T-cell (primary cell): Measurements from ENCODE around the gene ADAMTS12. TPM values are rescaled to one million over a fixed set of nuclear protein-coding genes. Genes with fewer than 3 reads are reported as not detected.

Experiments used
- ATAC-seq, 4 experiments: fragments of 200-7000 bp in 3 of 4; fragments of 150-1000 bp in 1 of 4; cut with Tn5 transposase; replicated peaks in 1 of 4; 1 replicate in 3 of 4; 2 replicates in 1 of 4; pipeline ENCODE4 v1.10.0; 2021; ENCODE audit warnings: moderate library complexity in 3 of 4, mild to moderate bottlenecking in 2 of 4, moderate number of reproducible peaks in 1 of 4
- CTCF ChIA-PET, 2 donors: fragments of 300-600 bp; sonication (Branson Sonifier 250); formaldehyde crosslinking; loops; one replicate each; lab custom pipeline; 2022; ENCODE audit warnings: antibody characterized with exemption in 2 of 2; lab: Charles Lee
- POLR2A ChIA-PET, 2 donors: fragments of 300-600 bp; sonication (Branson Sonifier 250); formaldehyde crosslinking; loops; one replicate each; lab custom pipeline; 2022; ENCODE audit warnings: antibody characterized with exemption in 2 of 2; lab: Charles Lee
- DNase-seq, 35 experiments: peaks; one replicate each; pipeline versions ENCODE4 v3.0.0 to v3.0.0-alpha.2; 2013 to 2023
- H3K27ac ChIP-seq: one replicate; pipeline ENCODE4 v1.5.1; 2013; ENCODE audit warnings: low read length
- H3K27me3 ChIP-seq, 2 experiments: replicated peaks in 1 of 2; 1 replicate in 1 of 2; 2 replicates in 1 of 2; pipeline versions ENCODE4 v1.6.1 to v1.7.0; 2013; ENCODE audit warnings: low read length in 1 of 2, mixed read lengths in 1 of 2; ENCODE audit not compliant: control insufficient read depth in 2 of 2, insufficient read depth in 2 of 2; ENCODE audit errors: extremely low read depth in 1 of 2
- H3K36me3 ChIP-seq, 2 donors: 1 replicate in 1 of 2; 2 replicates in 1 of 2; pipeline versions ENCODE4 v1.6.1 to v1.7.0; 2013; ENCODE audit warnings: low read length in 1 of 2; ENCODE audit not compliant: control insufficient read depth in 2 of 2, insufficient read depth in 1 of 2; ENCODE audit errors: extremely low read depth in 1 of 2
- H3K4me1 ChIP-seq, 2 experiments: 1 replicate in 1 of 2; 2 replicates in 1 of 2; pipeline versions ENCODE4 v1.6.1 to v1.7.0; 2013; ENCODE audit warnings: low read length in 2 of 2, mixed read lengths in 1 of 2; ENCODE audit not compliant: insufficient read depth in 2 of 2, control insufficient read depth in 1 of 2; ENCODE audit errors: extremely low read depth in 1 of 2
- H3K4me3 ChIP-seq, 2 donors: 1 replicate in 1 of 2; 2 replicates in 1 of 2; pipeline versions ENCODE4 v1.5.1 to v1.7.0; 2013; ENCODE audit warnings: mild to moderate bottlenecking in 2 of 2, low read length in 1 of 2, moderate library complexity in 1 of 2; ENCODE audit not compliant: control insufficient read depth in 1 of 2; ENCODE audit errors: extremely low read depth in 1 of 2
- H3K9me3 ChIP-seq: 2 replicates; pipeline ENCODE4 v1.7.0; 2013
- H3K27ac Mint-ChIP-seq, 2 donors: one replicate each; pipeline ENCODE4 v1.8.0; 2020 to 2021; ENCODE audit warnings: mild to moderate bottlenecking in 2 of 2, mixed read lengths in 2 of 2
- H3K27me3 Mint-ChIP-seq, 2 donors: one replicate each; pipeline ENCODE4 v1.8.0; 2021 to 2022; ENCODE audit warnings: mixed read lengths in 2 of 2
- H3K36me3 Mint-ChIP-seq: one replicate; pipeline ENCODE4 v1.8.0; 2021; ENCODE audit warnings: mixed read lengths
- H3K4me1 Mint-ChIP-seq, 3 donors: one replicate each; pipeline ENCODE4 v1.8.0; 2020 to 2022; ENCODE audit warnings: mixed read lengths in 3 of 3, mild to moderate bottlenecking in 1 of 3
- H3K4me3 Mint-ChIP-seq, 3 donors: one replicate each; pipeline ENCODE4 v1.8.0; 2020 to 2022; ENCODE audit warnings: mild to moderate bottlenecking in 3 of 3, mixed read lengths in 3 of 3, moderate library complexity in 3 of 3
- H3K9me3 Mint-ChIP-seq, 3 donors: one replicate each; pipeline ENCODE4 v1.8.0; 2020 to 2022; ENCODE audit warnings: mixed read lengths in 3 of 3
- WGBS: methylation state at CpG from one replicate; pipeline ENCODE4 v1.1.5; 2013; ENCODE audit warnings: missing lambda C conversion rate; ENCODE audit not compliant: insufficient coverage; 5-methylcytosine and 5-hydroxymethylcytosine counted together
- total RNA-seq, 35 experiments: library from RNA in 6 of 35; stranded (reverse) in 6 of 35; fragments of 120-200 nt in 1 of 35; gene quantifications; one replicate each; pipeline versions ENCODE4 v1.2.1 to v1.2.4 and lab custom pipeline; 2013 to 2026

ADAMTS12 gene
- total RNA-seq, 5 donors from 2014 or later (not counting 1 experiment from before 2014, with no cell fraction given), result 0.03 TPM; not detected in 4

GRCh38 chr5:33474931-33475499 is 416.8 kb downstream of the ADAMTS12 start:
- CTCF ChIA-PET, result no interaction called here
- no peak overlapping the region for H3K27ac ChIP-seq
- no peak overlapping the region for H3K4me3 ChIP-seq
- peaks cover 64% of the 10 kb centered on the region for H3K36me3 Mint-ChIP-seq
- ATAC-seq (no peak), DNase-seq (no peak)
- no peak overlapping the region for H3K27ac Mint-ChIP-seq
- POLR2A ChIA-PET, result no interaction called here
- H3K36me3 ChIP-seq, result peaks cover 11 to 30% of the 10 kb centered on the region in 2 donors
- no peaks in the 10 kb centered on the region for H3K4me1 Mint-ChIP-seq
- peaks cover 0 to 16% (median 0%) of the 10 kb centered on the region in 3 donors for H3K9me3 Mint-ChIP-seq
- H3K27me3 Mint-ChIP-seq, result no peaks in the 10 kb centered on the region
- H3K9me3 ChIP-seq, result no peaks in the 10 kb centered on the region
- 98% methylated on average over 3 of the region's 3 CpGs for WGBS
- no peaks in the 10 kb centered on the region for H3K27me3 ChIP-seq
- H3K4me3 Mint-ChIP-seq, result no peak overlapping the region
- no peaks in the 10 kb centered on the region for H3K4me1 ChIP-seq

- Histone ChIP-seq H3K9me3 (no peaks in the 10 kb centered on the region), H3K36me3 (peaks cover 14 to 38% of the 10 kb centered on the region in 2 donors), H3K27ac (no peak overlapping the region), H3K4me1 (no peaks in the 10 kb centered on the region), H3K27me3 (no peaks in the 10 kb centered on the region), H3K4me3 (no peak overlapping the region)
- no peak overlapping the region for H3K27ac Mint-ChIP-seq
- CTCF ChIA-PET, result no interaction called here
- H3K9me3 Mint-ChIP-seq, result peaks cover 0 to 16% (median 0%) of the 10 kb centered on the region in 3 donors
- peaks cover 66% of the 10 kb centered on the region for H3K36me3 Mint-ChIP-seq
- no peak for DNase-seq
- POLR2A ChIA-PET, result no interaction called here
- no CpG with 5 or more reads among the region's 2 CpGs for WGBS
- no peak overlapping the region for H3K4me3 Mint-ChIP-seq
- ATAC-seq, result no peak
- H3K27me3 Mint-ChIP-seq, result no peaks in the 10 kb centered on the region
- no peaks in the 10 kb centered on the region for H3K4me1 Mint-ChIP-seq
These were observed 417.8 kb downstream of the ADAMTS12 start for GRCh38 chr5:33474004-33474403.

Other genes starting within 250 kb of the ADAMTS12 start
- gene RXFP3, start 44.4 kb upstream of the ADAMTS12 start, total RNA-seq, result not detected
- gene SLC45A2, start 92.7 kb upstream of the ADAMTS12 start, total RNA-seq, result under 1 TPM in 1 of 5 donors, not detected in 4; 0.20 TPM
- 1 to 10 TPM; 2.6 to 6.9 (median 3.9) TPM for gene AMACR, start 116.1 kb upstream of the ADAMTS12 start, total RNA-seq
- 10 to 100 TPM in 1 of 5 donors, 1 to 10 TPM in 4; 5.4 to 10.6 (median 5.7) TPM for gene C1QTNF3, start 151.2 kb upstream of the ADAMTS12 start, total RNA-seq